H9 (cell line): ENCODE results near the gene EFCAB6. TPM values are rescaled to one million over a fixed set of nuclear protein-coding genes. Genes with fewer than 3 reads are reported as not detected.

Experiments used
- DNase-seq: peaks from one replicate; pipeline ENCODE4 v3.0.0-alpha.2; 2017
- H2AFZ ChIP-seq: one replicate; pipeline ENCODE4 v1.6.1; 2013; ENCODE audit warnings: mild to moderate bottlenecking, low read length, control low read depth, moderate library complexity
- H2AK5ac ChIP-seq: 2 replicates; pipeline ENCODE4 v1.6.1; 2013; ENCODE audit warnings: low read length, control low read depth, mixed read lengths; ENCODE audit not compliant: insufficient read length
- H2BK120ac ChIP-seq: one replicate; pipeline ENCODE4 v1.6.1; 2013; ENCODE audit warnings: low read depth, mild to moderate bottlenecking, low read length, control low read depth, inconsistent platforms; ENCODE audit not compliant: poor library complexity, severe bottlenecking
- H2BK12ac ChIP-seq: 2 replicates; pipeline ENCODE4 v1.6.1; 2013; ENCODE audit warnings: low read length, control low read depth, mixed read lengths, low read depth; ENCODE audit not compliant: insufficient read length
- H2BK15ac ChIP-seq: 2 replicates; pipeline ENCODE4 v1.6.1; 2013; ENCODE audit warnings: low read depth, low read length, control low read depth
- H2BK20ac ChIP-seq: one replicate; pipeline ENCODE4 v1.6.1; 2013; ENCODE audit warnings: low read depth, mild to moderate bottlenecking, low read length, control low read depth, inconsistent platforms; ENCODE audit not compliant: poor library complexity, severe bottlenecking
- H2BK5ac ChIP-seq: 2 replicates; pipeline ENCODE4 v1.6.1; 2013; ENCODE audit warnings: low read length, control low read depth, mixed read lengths; ENCODE audit not compliant: insufficient read length
- H3K14ac ChIP-seq: 2 replicates; pipeline ENCODE4 v1.6.1; 2013; ENCODE audit warnings: low read length, control low read depth; ENCODE audit not compliant: insufficient read depth
- H3K18ac ChIP-seq: 2 replicates; pipeline ENCODE4 v1.6.1; 2013; ENCODE audit warnings: low read depth, mild to moderate bottlenecking, mixed read lengths, low read length, control low read depth; ENCODE audit not compliant: insufficient read length
- H3K23ac ChIP-seq: 2 replicates; pipeline ENCODE4 v1.6.1; 2013; ENCODE audit warnings: low read length, control low read depth, mixed read lengths, low read depth; ENCODE audit not compliant: insufficient read length
- H3K23me2 ChIP-seq: 2 replicates; pipeline ENCODE4 v1.6.1; 2013; ENCODE audit warnings: low read depth, mild to moderate bottlenecking, mixed read lengths, low read length, control low read depth; ENCODE audit not compliant: insufficient read length, poor library complexity, severe bottlenecking
- H3K27ac ChIP-seq: 2 replicates; pipeline ENCODE4 v1.5.1; 2013; ENCODE audit warnings: low read length, control low read depth, mixed read lengths, low read depth; ENCODE audit not compliant: insufficient read length
- H3K27me3 ChIP-seq: 2 replicates; pipeline ENCODE4 v1.6.1; 2013; ENCODE audit warnings: low read length, control low read depth, inconsistent platforms; ENCODE audit not compliant: insufficient read depth
- H3K4ac ChIP-seq: 2 replicates; pipeline ENCODE4 v1.6.1; 2013; ENCODE audit warnings: low read depth, mild to moderate bottlenecking, control low read depth, inconsistent platforms, low read length, moderate library complexity
- H3K4me1 ChIP-seq: 2 replicates; pipeline ENCODE4 v1.6.1; 2013; ENCODE audit warnings: low read length, control low read depth, inconsistent platforms; ENCODE audit not compliant: insufficient read depth
- H3K4me2 ChIP-seq: 2 replicates; pipeline ENCODE4 v1.6.1; 2013; ENCODE audit warnings: low read length, control low read depth, mixed read lengths; ENCODE audit not compliant: insufficient read length, insufficient read depth
- H3K56ac ChIP-seq: 2 replicates; pipeline ENCODE4 v1.6.1; 2013; ENCODE audit warnings: low read depth, mild to moderate bottlenecking, mixed read lengths, low read length, control low read depth; ENCODE audit not compliant: insufficient read length
- H3K79me1 ChIP-seq: 2 replicates; pipeline ENCODE4 v1.6.1; 2013; ENCODE audit warnings: low read depth, mild to moderate bottlenecking, moderate library complexity, low read length, control low read depth, inconsistent platforms; ENCODE audit not compliant: insufficient read depth, poor library complexity, severe bottlenecking
- H3K79me2 ChIP-seq: 2 replicates; pipeline ENCODE4 v1.6.1; 2013; ENCODE audit warnings: low read length, control low read depth, inconsistent platforms; ENCODE audit not compliant: insufficient read depth
- H3K9ac ChIP-seq: 2 replicates; pipeline ENCODE4 v1.6.1; 2013; ENCODE audit warnings: low read length, control low read depth, mixed read lengths; ENCODE audit not compliant: insufficient read length; ENCODE audit errors: extremely low read depth
- H3K9me3 ChIP-seq: one replicate; pipeline ENCODE4 v1.6.1; 2013; ENCODE audit warnings: low read depth, low read length, inconsistent platforms; ENCODE audit not compliant: control insufficient read depth
- H3T11ph ChIP-seq: one replicate; pipeline ENCODE4 v1.6.1; 2013; ENCODE audit warnings: mild to moderate bottlenecking, low read length, control low read depth, inconsistent platforms
- H4K20me1 ChIP-seq: one replicate; pipeline ENCODE4 v1.6.1; 2013; ENCODE audit not compliant: control insufficient read depth, insufficient read length, insufficient read depth
- H4K5ac ChIP-seq: 2 replicates; pipeline ENCODE4 v1.6.1; 2013; ENCODE audit warnings: low read depth, mild to moderate bottlenecking, mixed read lengths, low read length, control low read depth; ENCODE audit not compliant: insufficient read length
- H4K8ac ChIP-seq: replicated peaks from 2 replicates; pipeline ENCODE4 v1.6.1; 2013; ENCODE audit warnings: low read length, control low read depth, mixed read lengths, low read depth; ENCODE audit not compliant: insufficient read length
- H4K91ac ChIP-seq: 2 replicates; pipeline ENCODE4 v1.6.1; 2013; ENCODE audit warnings: low read depth, mild to moderate bottlenecking, moderate library complexity, mixed read lengths, low read length, control low read depth; ENCODE audit not compliant: insufficient read length
- H3K27ac Mint-ChIP-seq, 3 experiments: 2 replicates in 2 of 3; 3 replicates in 1 of 3; pipeline ENCODE4 v1.8.0; 2020 to 2021; ENCODE audit warnings: mixed read lengths in 3 of 3, mild to moderate bottlenecking in 1 of 3, moderate library complexity in 1 of 3
- H3K27me3 Mint-ChIP-seq: 2 replicates; pipeline ENCODE4 v1.8.0; 2021; ENCODE audit warnings: low read depth, mild to moderate bottlenecking, moderate library complexity, mixed read lengths
- H3K36me3 Mint-ChIP-seq, 3 experiments: 2 replicates in 2 of 3; 3 replicates in 1 of 3; pipeline ENCODE4 v1.8.0; 2020 to 2021; ENCODE audit warnings: low read depth in 3 of 3, mixed read lengths in 3 of 3; ENCODE audit not compliant: insufficient read depth in 1 of 3
- H3K4me1 Mint-ChIP-seq, 2 experiments: 2 replicates each; pipeline ENCODE4 v1.8.0; 2020; ENCODE audit warnings: mixed read lengths in 2 of 2
- H3K4me3 Mint-ChIP-seq, 2 experiments: 2 replicates in 1 of 2; 3 replicates in 1 of 2; pipeline ENCODE4 v1.8.0; 2020 to 2021; ENCODE audit warnings: mild to moderate bottlenecking in 2 of 2, mixed read lengths in 2 of 2, moderate library complexity in 1 of 2
- H3K9me3 Mint-ChIP-seq, 2 experiments: 2 replicates in 1 of 2; 3 replicates in 1 of 2; pipeline ENCODE4 v1.8.0; 2020; ENCODE audit warnings: mild to moderate bottlenecking in 2 of 2, mixed read lengths in 2 of 2, moderate library complexity in 1 of 2
- CTCF ChIP-seq: fragments of 200-600 bp; sonication (generic); conservative IDR thresholded peaks from 3 replicates; pipeline ENCODE4 v1.8.0; 2021; ENCODE audit warnings: antibody characterized with exemption, mild to moderate bottlenecking
- WGBS: extraction: QIAGEN DNeasy Blood & Tissue Kit; methylation state at CpG from one replicate; pipeline ENCODE4 v1.1.7; 2013; ENCODE audit warnings: missing lambda C conversion rate, low lambda C conversion rate, mixed read lengths; ENCODE audit not compliant: insufficient read length; ENCODE audit errors: extremely low coverage; 5-methylcytosine and 5-hydroxymethylcytosine counted together
- total RNA-seq: library from RNA; stranded (reverse); gene quantifications from 2 replicates; pipeline ENCODE4 v1.2.1, GENCODE V29; 2021

EFCAB6 gene
- total RNA-seq, 1 experiment from 2014 or later: 0.31 TPM

- peaks cover 22 to 30% of the 10 kb centered on the region in 2 experiments for H3K4me1 Mint-ChIP-seq
- no CpG with 5 or more reads among the region's 15 CpGs for WGBS
Observed at GRCh38 chr22:43749473-43749872, 62.6 kb downstream of the EFCAB6 start.

More at GRCh38 chr22:43749473-43749872, 62.6 kb downstream of the EFCAB6 start:
- Histone ChIP-seq H2BK5ac (no peak overlapping the region), H4K20me1 (no peaks in the 10 kb centered on the region), H4K91ac (no peak overlapping the region), H2AK5ac (no peak overlapping the region), H3K4ac (no peak overlapping the region), H3K79me2 (no peaks in the 10 kb centered on the region), H3K9me3 (no peaks in the 10 kb centered on the region), H3T11ph (no peak overlapping the region), H2AFZ (no peak overlapping the region), H2BK15ac (no peak overlapping the region), H3K27ac (no peak overlapping the region), H3K56ac (no peak overlapping the region), H3K14ac (no peak overlapping the region), H3K23me2 (no peaks in the 10 kb centered on the region), H3K79me1 (no peaks in the 10 kb centered on the region), H3K4me1 (peaks cover 9% of the 10 kb centered on the region), H3K4me2 (no peak overlapping the region), H3K23ac (no peak overlapping the region), H3K18ac (no peak overlapping the region), H2BK12ac (no peak overlapping the region), H3K27me3 (no peaks in the 10 kb centered on the region), H4K8ac (no peak overlapping the region), H3K9ac (no peak overlapping the region), H2BK20ac (no peak overlapping the region), H2BK120ac (no peak overlapping the region), H4K5ac (no peak overlapping the region)
- peaks cover 21% of the 10 kb centered on the region for H3K27me3 Mint-ChIP-seq
- DNase-seq: no peak
- H3K4me3 Mint-ChIP-seq: no peak overlapping the region
- no peak overlapping the region for H3K27ac Mint-ChIP-seq
- no peak for TF ChIP-seq CTCF
- H3K36me3 Mint-ChIP-seq: no peaks in the 10 kb centered on the region
- no peaks in the 10 kb centered on the region for H3K9me3 Mint-ChIP-seq
